Esophagus muscularis mucosa (tissue), 4 donors: ENCODE measurements around the gene KCTD21.

Experiments used
- CTCF ChIP-seq, 3 experiments: fragments of 200-600 bp in 2 of 3; fragments of 450-650 bp in 1 of 3; sonication (generic) in 2 of 3; IDR thresholded peaks; one replicate each; pipeline ENCODE4 v1.5.1; 2017 to 2019; ENCODE audit warnings: antibody characterized with exemption in 3 of 3, mild to moderate bottlenecking in 2 of 3, moderate library complexity in 1 of 3
- EP300 ChIP-seq: sonication (generic); formaldehyde crosslinking; IDR thresholded peaks from one replicate; pipeline ENCODE4 v1.6.1; 2017; ENCODE audit warnings: antibody characterized with exemption
- POLR2A ChIP-seq: fragments of 450-650 bp; IDR thresholded peaks from one replicate; pipeline ENCODE4 v1.6.1; 2017; ENCODE audit warnings: antibody characterized with exemption, moderate library complexity, mild to moderate bottlenecking, low read depth
- POLR2AphosphoS5 ChIP-seq, 2 donors: sonication (generic); formaldehyde crosslinking; IDR thresholded peaks; one replicate each; pipeline ENCODE4 v1.6.1; 2017; ENCODE audit warnings: antibody characterized with exemption in 2 of 2

GRCh38 chr11:78176605-78177141, 11.8 kb downstream of the KCTD21 start:
- TF ChIP-seq CTCF (IDR thresholded peaks at IDR 0.05) (no peak), POLR2AphosphoS5 (IDR thresholded peaks at IDR 0.05) (no peak), POLR2A (no peak), EP300 (no peak)
